ENCODE measurements around the gene TTC6. TPM values are rescaled to one million over a fixed set of nuclear protein-coding genes. Genes with fewer than 3 reads are reported as not detected.

Gene TTC6
- total RNA-seq, 2 donors from 2014 or later = 8.1 to 11.0 TPM

GRCh38 chr14:37598747-37599506 is 3.5 kb downstream of the TTC6 start:
- Mint-ChIP-seq H3K27ac (no peak overlapping the region), H3K4me1 (peaks cover 29% of the 10 kb centered on the region), H3K36me3 (ENCODE audit: low read depth) (no peaks in the 10 kb centered on the region), H3K4me3 (peak overlapping the region; percentile 69), H3K9me3 (no peaks in the 10 kb centered on the region), H3K27me3 (ENCODE audit: insufficient read depth) (peaks cover 88% of the 10 kb centered on the region)
- Histone ChIP-seq H3K27me3 (ENCODE audit: control insufficient read depth, insufficient read depth, low read length, poor library complexity, severe bottlenecking) (peaks cover 86% of the 10 kb centered on the region), H3K4me1 (ENCODE audit: control insufficient read depth, insufficient read depth, low read length) (no peaks in the 10 kb centered on the region), H3K9ac (ENCODE audit: extremely low read depth, low read length, poor library complexity, severe bottlenecking) (no peak overlapping the region), H3K27ac (ENCODE audit: low read depth, low read length) (no peak overlapping the region), H3K36me3 (ENCODE audit: control insufficient read depth, insufficient read depth, low read length) (no peaks in the 10 kb centered on the region), H3K9me3 (ENCODE audit: control insufficient read depth, low read length) (no peaks in the 10 kb centered on the region), H3K4me3 (ENCODE audit: low read length) (peak overlapping the region; percentile 76)
- WGBS, 2 experiments (ENCODE audit: insufficient coverage in 1 of 2, insufficient read length in 1 of 2) = 15 to 28% methylated on average over 9 to 36 of the region's 36 CpGs
- no peak for TF ChIP-seq CTCF (conservative IDR thresholded peaks at IDR 0.05)
- DNase-seq = peak; percentile 58

GRCh38 chr14:37599507-37600368 is 4.3 kb downstream of the TTC6 start:
- 4 to 5% methylated on average over 15 to 57 of the region's 57 CpGs for WGBS, 2 experiments (ENCODE audit: insufficient coverage in 1 of 2, insufficient read length in 1 of 2)
- Mint-ChIP-seq H3K4me1 (peaks cover 29% of the 10 kb centered on the region), H3K27ac (no peak overlapping the region), H3K27me3 (ENCODE audit: insufficient read depth) (peaks cover 93% of the 10 kb centered on the region), H3K4me3 (peak overlapping the region; percentile 69), H3K36me3 (ENCODE audit: low read depth) (no peaks in the 10 kb centered on the region), H3K9me3 (no peaks in the 10 kb centered on the region)
- peak; percentile 76 for DNase-seq
- Histone ChIP-seq H3K36me3 (ENCODE audit: control insufficient read depth, insufficient read depth, low read length) (no peaks in the 10 kb centered on the region), H3K4me1 (ENCODE audit: control insufficient read depth, insufficient read depth, low read length) (no peaks in the 10 kb centered on the region), H3K9ac (ENCODE audit: extremely low read depth, low read length, poor library complexity, severe bottlenecking) (no peak overlapping the region), H3K27me3 (ENCODE audit: control insufficient read depth, insufficient read depth, low read length, poor library complexity, severe bottlenecking) (peaks cover 92% of the 10 kb centered on the region), H3K27ac (ENCODE audit: low read depth, low read length) (no peak overlapping the region), H3K9me3 (ENCODE audit: control insufficient read depth, low read length) (no peaks in the 10 kb centered on the region), H3K4me3 (ENCODE audit: low read length) (peak overlapping the region; percentile 76)
- TF ChIP-seq CTCF (conservative IDR thresholded peaks at IDR 0.05) = no peak

GRCh38 chr14:37600880-37601741 is 5.7 kb downstream of the TTC6 start:
- no peak overlapping the region for H3K4me3 Mint-ChIP-seq
- H3K9me3 Mint-ChIP-seq = no peaks in the 10 kb centered on the region
- H3K4me1 Mint-ChIP-seq = peaks cover 29% of the 10 kb centered on the region
- no peaks in the 10 kb centered on the region for H3K36me3 Mint-ChIP-seq (ENCODE audit: low read depth)
- no peak for DNase-seq
- peaks cover 100% of the 10 kb centered on the region for H3K27me3 Mint-ChIP-seq (ENCODE audit: insufficient read depth)
- no peak overlapping the region for H3K27ac Mint-ChIP-seq
- Histone ChIP-seq H3K27ac (ENCODE audit: low read depth, low read length) (no peak overlapping the region), H3K9ac (ENCODE audit: extremely low read depth, low read length, poor library complexity, severe bottlenecking) (no peak overlapping the region), H3K4me1 (ENCODE audit: control insufficient read depth, insufficient read depth, low read length) (no peaks in the 10 kb centered on the region), H3K4me3 (ENCODE audit: low read length) (no peak overlapping the region), H3K36me3 (ENCODE audit: control insufficient read depth, insufficient read depth, low read length) (no peaks in the 10 kb centered on the region), H3K9me3 (ENCODE audit: control insufficient read depth, low read length) (no peaks in the 10 kb centered on the region), H3K27me3 (ENCODE audit: control insufficient read depth, insufficient read depth, low read length, poor library complexity, severe bottlenecking) (peaks cover 100% of the 10 kb centered on the region)
- TF ChIP-seq CTCF (conservative IDR thresholded peaks at IDR 0.05) = no peak
- WGBS, 2 experiments (ENCODE audit: insufficient coverage in 1 of 2, insufficient read length in 1 of 2) = 67 to 85% methylated on average over 1 to 4 of the region's 4 CpGs

Measured in endodermal cell (in vitro differentiated cells).